ENCODE measurements around the gene HBM.
"Not testable (repeated sequence)": the region's sequence is repeated elsewhere in the genome, so short reads cannot be mapped to it uniquely, and the experiment has no call there.

Gene HBM

GRCh38 chr16:170788-171187 lies 5.0 kb downstream of the HBM start:
- no peak for DNase-seq

GRCh38 chr16:172374-172941 lies 6.7 kb downstream of the HBM start, which contains the start of gene HBA2:
Gene HBA2, plus strand, starts transcription at chr16:172876. Its CDS starts 37 bp downstream, at chr16:172913.
- not testable (repeated sequence) for DNase-seq

- DNase-seq, result not testable (repeated sequence)
These were observed 7.6 kb downstream of the HBM start for GRCh38 chr16:173211-173854.

GRCh38 chr16:173928-174769 lies 8.4 kb downstream of the HBM start:
- DNase-seq, result peak; percentile 26

- no peak for DNase-seq
These were observed 9.5 kb downstream of the HBM start for GRCh38 chr16:175011-175949.

GRCh38 chr16:176006-176405 lies 10.2 kb downstream of the HBM start:
- DNase-seq, result not testable (repeated sequence)

- not testable (repeated sequence) for DNase-seq
These were observed 11.0 kb downstream of the HBM start, which contains the start of gene HBA1 for GRCh38 chr16:176477-177382. Gene HBA1, plus strand, starts transcription at chr16:176680. Its CDS starts 37 bp downstream, at chr16:176717.

- DNase-seq, result peak; percentile 56
These were observed 11.6 kb downstream of the HBM start for GRCh38 chr16:177394-177822.

GRCh38 chr16:177981-178667 lies 12.3 kb downstream of the HBM start:
- no peak for DNase-seq

GRCh38 chr16:178668-179015 lies 12.9 kb downstream of the HBM start:
- no peak for DNase-seq

- no peak for DNase-seq
These were observed 13.7 kb downstream of the HBM start for GRCh38 chr16:179211-180092.

- DNase-seq, result peak; percentile 70
These were observed 14.4 kb downstream of the HBM start, which contains the start of gene HBQ1 for GRCh38 chr16:180101-180675. Gene HBQ1, plus strand, starts transcription at chr16:180459. Its CDS starts 28 bp downstream, at chr16:180487.

- DNase-seq, result peak; percentile 88
These were observed 15.1 kb downstream of the HBM start for GRCh38 chr16:180681-181564.

GRCh38 chr16:181565-182021 lies 15.8 kb downstream of the HBM start:
- DNase-seq, result no peak

GRCh38 chr16:183005-183404 lies 17.2 kb downstream of the HBM start:
- no peak for DNase-seq

- DNase-seq, result no peak
These were observed 19.4 kb downstream of the HBM start for GRCh38 chr16:185213-185612.

GRCh38 chr16:185691-186090 lies 19.9 kb downstream of the HBM start:
- DNase-seq, result no peak

- no peak for DNase-seq
These were observed 21.6 kb downstream of the HBM start for GRCh38 chr16:187330-187729.

All from eye (tissue), 1 donor.